RWPE2 (cell line): ENCODE data around the gene XPR1.
"Not testable (repeated sequence)": the region's sequence is repeated elsewhere in the genome, so short reads cannot be mapped to it uniquely, and the experiment has no call there.

Experiments used
- ATAC-seq: fragments of 200-7000 bp; cut with Tn5 transposase; 3 replicates; pipeline ENCODE4 v1.9.1; 2021; ENCODE audit warnings: low read depth
- DNase-seq: peaks from one replicate; pipeline ENCODE4 v3.0.0-alpha.2; 2020; ENCODE audit warnings: low spot score
- H3K27ac ChIP-seq: fragments of 450-650 bp; 2 replicates; pipeline ENCODE4 v1.5.1; 2017; ENCODE audit warnings: mild to moderate bottlenecking; ENCODE audit not compliant: poor library complexity, severe bottlenecking
- H3K27me3 ChIP-seq: fragments of 250-450 bp; sonication (Bioruptor Pico); 2 replicates; pipeline ENCODE4 v1.5.1; 2021; ENCODE audit warnings: mild to moderate bottlenecking, moderate library complexity; ENCODE audit not compliant: insufficient read depth, poor library complexity, severe bottlenecking
- H3K36me3 ChIP-seq: fragments of 250-450 bp; sonication (Bioruptor Pico); 2 replicates; pipeline ENCODE4 v1.5.1; 2020; ENCODE audit warnings: low read depth, mild to moderate bottlenecking, moderate library complexity
- H3K4me1 ChIP-seq: fragments of 250-450 bp; sonication (Bioruptor Pico); 2 replicates; pipeline ENCODE4 v1.5.1; 2021; ENCODE audit warnings: mild to moderate bottlenecking, moderate library complexity; ENCODE audit not compliant: insufficient read depth, poor library complexity, severe bottlenecking
- H3K4me3 ChIP-seq: fragments of 250-450 bp; sonication (Bioruptor Pico); 2 replicates; pipeline ENCODE4 v1.5.1; 2021; ENCODE audit warnings: mild to moderate bottlenecking, moderate library complexity; ENCODE audit not compliant: severe bottlenecking
- H3K9me3 ChIP-seq: fragments of 250-450 bp; sonication (Bioruptor Pico); 2 replicates; pipeline ENCODE4 v1.5.1; 2021; ENCODE audit warnings: mild to moderate bottlenecking, moderate library complexity; ENCODE audit not compliant: severe bottlenecking
- CTCF ChIP-seq: fragments of 450-650 bp; IDR thresholded peaks from one replicate; pipeline ENCODE4 v1.5.1; 2017; ENCODE audit warnings: mild to moderate bottlenecking, moderate library complexity; ENCODE audit not compliant: poor library complexity, severe bottlenecking

The XPR1 gene

GRCh38 chr1:180854456-180854855, 222.6 kb downstream of the XPR1 start:
- no peaks in the 10 kb centered on the region; the same call in 1 of the 2 replicates for H3K36me3 ChIP-seq
- no peak for TF ChIP-seq CTCF
- no peaks in the 10 kb centered on the region for H3K27me3 ChIP-seq
- ATAC-seq (no peak), DNase-seq (no peak)
- H3K4me1 ChIP-seq: no peaks in the 10 kb centered on the region
- no peak overlapping the region for H3K27ac ChIP-seq
- no peak overlapping the region for H3K4me3 ChIP-seq
- no peaks in the 10 kb centered on the region for H3K9me3 ChIP-seq

- not testable (repeated sequence) for DNase-seq, H3K9me3 ChIP-seq, ATAC-seq, H3K4me3 ChIP-seq, H3K27me3 ChIP-seq, H3K36me3 ChIP-seq, H3K4me1 ChIP-seq, H3K27ac ChIP-seq
These were observed 226.3 kb downstream of the XPR1 start for GRCh38 chr1:180857947-180858725.

- DNase-seq (no peak), ATAC-seq (no peak)
- peaks cover 3% of the 10 kb centered on the region for H3K4me1 ChIP-seq
- no peak overlapping the region for H3K27ac ChIP-seq
- H3K27me3 ChIP-seq: no peaks in the 10 kb centered on the region
- no peaks in the 10 kb centered on the region for H3K9me3 ChIP-seq
- H3K4me3 ChIP-seq: no peak overlapping the region
- peaks cover 8% of the 10 kb centered on the region; the same call in 1 of the 2 replicates for H3K36me3 ChIP-seq
- no peak for TF ChIP-seq CTCF
These were observed 227.5 kb downstream of the XPR1 start for GRCh38 chr1:180859306-180859705.

GRCh38 chr1:180860535-180860934, 228.7 kb downstream of the XPR1 start:
- H3K4me3 ChIP-seq: no peak overlapping the region
- ATAC-seq (no peak), DNase-seq (no peak)
- H3K9me3 ChIP-seq: no peaks in the 10 kb centered on the region
- TF ChIP-seq CTCF: no peak
- H3K36me3 ChIP-seq: peaks cover 9% of the 10 kb centered on the region; the same call in 1 of the 2 replicates
- H3K27ac ChIP-seq: no peak overlapping the region
- H3K27me3 ChIP-seq: no peaks in the 10 kb centered on the region
- H3K4me1 ChIP-seq: peaks cover 3% of the 10 kb centered on the region

GRCh38 chr1:180862305-180862704, 230.5 kb downstream of the XPR1 start:
- DNase-seq (no peak), ATAC-seq (no peak)
- H3K36me3 ChIP-seq: peaks cover 13% of the 10 kb centered on the region
- H3K4me1 ChIP-seq: peaks cover 3% of the 10 kb centered on the region
- H3K27me3 ChIP-seq: no peaks in the 10 kb centered on the region
- TF ChIP-seq CTCF: no peak
- H3K4me3 ChIP-seq: no peak overlapping the region
- H3K27ac ChIP-seq: no peak overlapping the region
- H3K9me3 ChIP-seq: no peaks in the 10 kb centered on the region
